Neural progenitor cell (in vitro differentiated cells): ENCODE results near the gene MAPK8.

Experiments
- CTCF ChIP-seq: fragments of 200-600 bp; sonication (generic); IDR thresholded peaks from 2 replicates; pipeline ENCODE4 v1.5.1; 2017; ENCODE audit warnings: antibody characterized with exemption, mild to moderate bottlenecking
- EZH2phosphoT487 ChIP-seq: fragments of 200-600 bp; sonication (generic); IDR thresholded peaks from 2 replicates; pipeline ENCODE4 v1.6.1; 2017; ENCODE audit warnings: antibody characterized with exemption

- TF ChIP-seq EZH2phosphoT487 (no peak), CTCF (no peak)
Measured at GRCh38 chr10:48340734-48341133, 34.3 kb downstream of the MAPK8 start.
